HG03460 (cell line): ENCODE measurements around the gene EHD3.

Experiments used
- ATAC-seq: cut with Tn5 transposase; IDR thresholded peaks from one replicate; pipeline ENCODE4 v1.9.1; 2021; ENCODE audit not compliant: unreplicated experiment

EHD3 gene

GRCh38 chr2:31233741-31234682 is at the start of gene EHD3:
Gene EHD3, plus strand, starts transcription at chr2:31234152. Its CDS starts 470 bp downstream, at chr2:31234622.
- peak; percentile 95 for ATAC-seq

GRCh38 chr2:31187166-31187565 is 46.8 kb upstream of the EHD3 start:
- ATAC-seq = no peak

GRCh38 chr2:31188131-31188530 is 45.8 kb upstream of the EHD3 start:
- no peak for ATAC-seq

GRCh38 chr2:31189141-31189540 is 44.8 kb upstream of the EHD3 start:
- ATAC-seq = no peak

- no peak for ATAC-seq
Measured at GRCh38 chr2:31190188-31190587, 43.8 kb upstream of the EHD3 start.

- ATAC-seq = no peak
Measured at GRCh38 chr2:31191931-31192330, 42.0 kb upstream of the EHD3 start.

GRCh38 chr2:31192396-31192795 is 41.6 kb upstream of the EHD3 start:
- ATAC-seq = no peak

GRCh38 chr2:31192851-31193392 is 41.0 kb upstream of the EHD3 start:
- ATAC-seq = no peak

- no peak for ATAC-seq
Measured at GRCh38 chr2:31193806-31194205, 40.1 kb upstream of the EHD3 start.

GRCh38 chr2:31196622-31197021 is 37.3 kb upstream of the EHD3 start:
- no peak for ATAC-seq

- no peak for ATAC-seq
Measured at GRCh38 chr2:31197166-31197565, 36.8 kb upstream of the EHD3 start.

- no peak for ATAC-seq
Measured at GRCh38 chr2:31197669-31198068, 36.3 kb upstream of the EHD3 start.

- ATAC-seq = no peak
Measured at GRCh38 chr2:31199206-31199605, 34.7 kb upstream of the EHD3 start.

GRCh38 chr2:31200972-31201371 is 33.0 kb upstream of the EHD3 start:
- no peak for ATAC-seq

- ATAC-seq = no peak
Measured at GRCh38 chr2:31202041-31202440, 31.9 kb upstream of the EHD3 start.

- ATAC-seq = no peak
Measured at GRCh38 chr2:31202833-31203232, 31.1 kb upstream of the EHD3 start.

- ATAC-seq = no peak
Measured at GRCh38 chr2:31203916-31204315, 30.0 kb upstream of the EHD3 start.

- ATAC-seq = no peak
Measured at GRCh38 chr2:31204783-31205182, 29.2 kb upstream of the EHD3 start.

GRCh38 chr2:31205186-31205585 is 28.8 kb upstream of the EHD3 start:
- ATAC-seq = no peak

GRCh38 chr2:31205613-31206012 is 28.3 kb upstream of the EHD3 start:
- ATAC-seq = no peak

- ATAC-seq = no peak
Measured at GRCh38 chr2:31207790-31208189, 26.2 kb upstream of the EHD3 start.

GRCh38 chr2:31208240-31208639 is 25.7 kb upstream of the EHD3 start:
- ATAC-seq = no peak
